ENCODE measurements around the gene BRCC3. TPM values are rescaled to one million over a fixed set of nuclear protein-coding genes. Genes with fewer than 3 reads are reported as not detected.

Gene BRCC3
- total RNA-seq, 1 donor from 2014 or later: 11.5 TPM

GRCh38 chrX:155048977-155049619 is 22.2 kb upstream of the BRCC3 start:
- DNase-seq (ENCODE audit: extremely low spot score in 2 of 2): no peak
- no peak for TF ChIP-seq POLR2AphosphoS5 (IDR thresholded peaks at IDR 0.05; ENCODE audit: insufficient read depth in 1 of 2, low read depth in 1 of 2)
- TF ChIP-seq POLR2A (IDR thresholded peaks at IDR 0.05): no peak
- no peak for TF ChIP-seq CTCF (IDR thresholded peaks at IDR 0.05)
- Histone ChIP-seq H3K4me3 (no peak overlapping the region), H3K36me3 (no peaks in the 10 kb centered on the region), H3K4me1 (no peaks in the 10 kb centered on the region), H3K9me3 (no peaks in the 10 kb centered on the region), H3K27me3 (no peaks in the 10 kb centered on the region), H3K27ac (no peak overlapping the region)
- intact Hi-C loops (cut with DNase I): no loop called here

- intact Hi-C loops (cut with DNase I): loop anchor here (10.0 kb wide), 1 partner anchor 68 kb away; no protein-coding TSS in a partner anchor
- H3K27ac ChIP-seq: no peak overlapping the region
These were observed 18.4 kb upstream of the BRCC3 start for GRCh38 chrX:155052738-155053498.

GRCh38 chrX:155053656-155054055 is 17.7 kb upstream of the BRCC3 start:
- DNase-seq (ENCODE audit: extremely low spot score in 2 of 2): no peak
- no peaks in the 10 kb centered on the region for H3K27me3 ChIP-seq
- no peaks in the 10 kb centered on the region for H3K4me1 ChIP-seq
- H3K9me3 ChIP-seq: no peaks in the 10 kb centered on the region
- TF ChIP-seq POLR2A (IDR thresholded peaks at IDR 0.05) (no peak), POLR2AphosphoS5 (IDR thresholded peaks at IDR 0.05; ENCODE audit: insufficient read depth in 1 of 2, low read depth in 1 of 2) (no peak), CTCF (IDR thresholded peaks at IDR 0.05) (no peak)
- intact Hi-C loops (cut with DNase I): loop anchor here (10.0 kb wide), 1 partner anchor 69 kb away; no protein-coding TSS in a partner anchor
- no peak overlapping the region for H3K27ac ChIP-seq
- no peaks in the 10 kb centered on the region for H3K36me3 ChIP-seq
- no peak overlapping the region for H3K4me3 ChIP-seq

More at GRCh38 chrX:155052738-155053498, 18.4 kb upstream of the BRCC3 start:
- Histone ChIP-seq H3K9me3 (no peaks in the 10 kb centered on the region), H3K36me3 (no peaks in the 10 kb centered on the region), H3K4me3 (no peak overlapping the region), H3K4me1 (no peaks in the 10 kb centered on the region), H3K27me3 (no peaks in the 10 kb centered on the region)
- DNase-seq (ENCODE audit: extremely low spot score in 2 of 2): no peak
- TF ChIP-seq POLR2AphosphoS5 (IDR thresholded peaks at IDR 0.05; ENCODE audit: insufficient read depth in 1 of 2, low read depth in 1 of 2) (no peak), POLR2A (IDR thresholded peaks at IDR 0.05) (no peak), CTCF (IDR thresholded peaks at IDR 0.05) (no peak)

GRCh38 chrX:155054255-155054654 is 17.1 kb upstream of the BRCC3 start:
- no peaks in the 10 kb centered on the region for H3K27me3 ChIP-seq
- no peaks in the 10 kb centered on the region for H3K9me3 ChIP-seq
- no peak overlapping the region for H3K4me3 ChIP-seq
- H3K36me3 ChIP-seq: no peaks in the 10 kb centered on the region
- no peaks in the 10 kb centered on the region for H3K4me1 ChIP-seq
- intact Hi-C loops (cut with DNase I): loop anchor here (10.0 kb wide), 1 partner anchor 69 kb away; no protein-coding TSS in a partner anchor
- DNase-seq (ENCODE audit: extremely low spot score in 2 of 2): no peak
- H3K27ac ChIP-seq: no peak overlapping the region
- no peak for TF ChIP-seq POLR2AphosphoS5 (IDR thresholded peaks at IDR 0.05; ENCODE audit: insufficient read depth in 1 of 2, low read depth in 1 of 2)

- no peaks in the 10 kb centered on the region for H3K36me3 ChIP-seq
- no peak overlapping the region for H3K27ac ChIP-seq
- no peak for TF ChIP-seq CTCF (IDR thresholded peaks at IDR 0.05)
- TF ChIP-seq POLR2AphosphoS5 (IDR thresholded peaks at IDR 0.05; ENCODE audit: insufficient read depth in 1 of 2, low read depth in 1 of 2): no peak
- TF ChIP-seq POLR2A (IDR thresholded peaks at IDR 0.05): no peak
- H3K9me3 ChIP-seq: no peaks in the 10 kb centered on the region
- intact Hi-C loops (cut with DNase I): loop anchor here (10.0 kb wide), 1 partner anchor 71 kb away; no protein-coding TSS in a partner anchor
- H3K4me1 ChIP-seq: no peaks in the 10 kb centered on the region
- H3K4me3 ChIP-seq: no peak overlapping the region
- no peaks in the 10 kb centered on the region for H3K27me3 ChIP-seq
- no peak for DNase-seq (ENCODE audit: extremely low spot score in 2 of 2)
These were observed 15.8 kb upstream of the BRCC3 start for GRCh38 chrX:155055494-155055893.
